Chondrocyte (in vitro differentiated cells): ENCODE results near the gene ATXN3. TPM values are rescaled to one million over a fixed set of nuclear protein-coding genes. Genes with fewer than 3 reads are reported as not detected.
A peak's percentile ranks its signal among the peaks of the same experiment; 100 is the strongest.

Experiments used
- DNase-seq: peaks from one replicate; pipeline ENCODE4 v3.0.0; 2021; ENCODE audit warnings: mixed read lengths, low spot score
- H3K27ac Mint-ChIP-seq: one replicate; pipeline ENCODE4 v1.8.0; 2021; ENCODE audit warnings: mild to moderate bottlenecking, moderate library complexity, mixed read lengths; ENCODE audit not compliant: unreplicated experiment
- H3K27me3 Mint-ChIP-seq: 2 replicates; pipeline ENCODE4 v1.8.0; 2021; ENCODE audit warnings: low read depth, mixed read lengths
- H3K36me3 Mint-ChIP-seq: 2 replicates; pipeline ENCODE4 v1.8.0; 2021; ENCODE audit warnings: low read depth, mixed read lengths
- H3K4me1 Mint-ChIP-seq: 2 replicates; pipeline ENCODE4 v1.8.0; 2021; ENCODE audit warnings: low read depth, mild to moderate bottlenecking, mixed read lengths
- H3K4me3 Mint-ChIP-seq: one replicate; pipeline ENCODE4 v1.8.0; 2021; ENCODE audit warnings: mild to moderate bottlenecking, moderate library complexity, mixed read lengths; ENCODE audit not compliant: unreplicated experiment
- H3K9me3 Mint-ChIP-seq: 2 replicates; pipeline ENCODE4 v1.8.0; 2021; ENCODE audit warnings: low read depth, mixed read lengths
- total RNA-seq: library from RNA; stranded (reverse); gene quantifications from 3 replicates; pipeline ENCODE4 v1.2.1, GENCODE V29; 2021
- TF ChIP-seq, protein P1 (sequence below): fragments of 200-600 bp; sonication (generic); IDR thresholded peaks from 2 replicates; pipeline ENCODE4 v1.5.0; 2021; ENCODE audit warnings: antibody characterized with exemption, mild to moderate bottlenecking, moderate library complexity

The ATXN3 gene
- total RNA-seq, 1 donor from 2014 or later, result 20.4 TPM

DNA sequence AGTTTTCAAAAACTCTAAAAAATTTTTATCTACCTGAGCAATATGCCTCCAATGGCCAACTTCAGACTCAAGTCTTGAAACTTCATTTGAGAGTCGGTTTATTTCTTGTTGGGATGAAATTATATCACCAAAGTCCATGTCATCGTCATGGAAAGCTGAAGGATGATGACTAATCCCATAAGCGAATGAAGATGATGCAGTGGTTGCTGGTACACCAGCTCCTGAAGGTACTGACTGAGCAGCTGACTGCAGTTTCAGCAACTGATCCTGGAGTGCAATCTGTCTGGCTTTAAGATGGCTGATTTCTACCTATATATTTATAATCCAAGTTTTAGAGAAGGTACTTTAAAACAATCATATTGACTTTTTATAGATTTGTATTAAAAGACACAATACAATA is 84.9 kb downstream of the ATXN3 start:
- Mint-ChIP-seq H3K4me3 (no peak overlapping the region), H3K9me3 (no peaks in the 10 kb centered on the region), H3K36me3 (peaks cover 12% of the 10 kb centered on the region), H3K27ac (no peak overlapping the region), H3K4me1 (peaks cover 39% of the 10 kb centered on the region), H3K27me3 (no peaks in the 10 kb centered on the region)
- TF ChIP-seq, protein P1, sequence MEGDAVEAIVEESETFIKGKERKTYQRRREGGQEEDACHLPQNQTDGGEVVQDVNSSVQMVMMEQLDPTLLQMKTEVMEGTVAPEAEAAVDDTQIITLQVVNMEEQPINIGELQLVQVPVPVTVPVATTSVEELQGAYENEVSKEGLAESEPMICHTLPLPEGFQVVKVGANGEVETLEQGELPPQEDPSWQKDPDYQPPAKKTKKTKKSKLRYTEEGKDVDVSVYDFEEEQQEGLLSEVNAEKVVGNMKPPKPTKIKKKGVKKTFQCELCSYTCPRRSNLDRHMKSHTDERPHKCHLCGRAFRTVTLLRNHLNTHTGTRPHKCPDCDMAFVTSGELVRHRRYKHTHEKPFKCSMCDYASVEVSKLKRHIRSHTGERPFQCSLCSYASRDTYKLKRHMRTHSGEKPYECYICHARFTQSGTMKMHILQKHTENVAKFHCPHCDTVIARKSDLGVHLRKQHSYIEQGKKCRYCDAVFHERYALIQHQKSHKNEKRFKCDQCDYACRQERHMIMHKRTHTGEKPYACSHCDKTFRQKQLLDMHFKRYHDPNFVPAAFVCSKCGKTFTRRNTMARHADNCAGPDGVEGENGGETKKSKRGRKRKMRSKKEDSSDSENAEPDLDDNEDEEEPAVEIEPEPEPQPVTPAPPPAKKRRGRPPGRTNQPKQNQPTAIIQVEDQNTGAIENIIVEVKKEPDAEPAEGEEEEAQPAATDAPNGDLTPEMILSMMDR, result no peak
- DNase-seq, result no peak

DNA sequence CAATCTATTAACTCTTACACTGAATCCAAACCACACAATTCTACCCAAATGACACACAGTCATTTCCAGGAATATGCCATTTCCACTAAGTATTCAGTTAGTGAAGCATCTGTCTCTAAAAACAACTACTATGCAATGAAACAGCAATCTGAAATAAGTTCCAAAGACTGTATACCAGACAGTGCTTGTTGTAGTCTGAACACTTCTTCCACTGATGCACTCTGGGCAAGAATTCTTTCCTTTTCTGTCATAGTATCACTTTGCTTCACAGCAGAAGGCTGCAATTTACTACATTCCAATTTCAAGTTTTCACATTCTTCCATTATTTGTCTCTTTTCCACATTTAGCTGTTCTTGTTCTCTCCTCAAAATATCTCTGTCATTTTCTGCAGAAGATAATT is 92.3 kb downstream of the ATXN3 start:
- H3K4me1 Mint-ChIP-seq, result peaks cover 37% of the 10 kb centered on the region
- no peaks in the 10 kb centered on the region for H3K9me3 Mint-ChIP-seq
- peak overlapping the region; percentile 78 for H3K27ac Mint-ChIP-seq
- H3K27me3 Mint-ChIP-seq, result no peaks in the 10 kb centered on the region
- DNase-seq, result no peak
- H3K36me3 Mint-ChIP-seq, result peaks cover 27% of the 10 kb centered on the region
- H3K4me3 Mint-ChIP-seq, result no peak overlapping the region
- TF ChIP-seq, protein P1, result no peak

- H3K36me3 Mint-ChIP-seq, result peaks cover 36% of the 10 kb centered on the region
- H3K4me3 Mint-ChIP-seq, result no peak overlapping the region
- H3K4me1 Mint-ChIP-seq, result peaks cover 36% of the 10 kb centered on the region
- TF ChIP-seq, protein P1, result no peak
- no peaks in the 10 kb centered on the region for H3K9me3 Mint-ChIP-seq
- DNase-seq, result no peak
- H3K27ac Mint-ChIP-seq, result no peak overlapping the region
- no peaks in the 10 kb centered on the region for H3K27me3 Mint-ChIP-seq
These were observed 94.1 kb downstream of the ATXN3 start for GRCh38 chr14:92012121-92012748.

DNA sequence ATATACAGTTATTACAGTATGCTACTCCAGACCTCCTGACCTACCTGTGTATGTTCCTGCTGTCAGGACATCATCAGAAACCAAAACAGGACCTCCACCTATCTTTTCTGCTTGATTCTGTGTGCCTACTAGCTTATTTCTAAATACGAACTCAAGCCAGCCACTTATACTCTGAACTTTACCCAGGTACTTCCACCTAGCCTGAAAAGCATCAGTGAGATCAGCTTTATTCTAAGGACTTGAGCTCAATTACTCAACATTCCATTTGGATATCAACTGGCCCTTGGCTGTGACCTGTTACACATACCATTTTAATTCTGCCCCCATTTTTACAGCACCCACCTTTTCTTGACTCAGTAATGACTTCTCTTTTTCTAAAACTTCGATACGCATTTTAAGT is 95.7 kb downstream of the ATXN3 start:
- Mint-ChIP-seq H3K36me3 (peaks cover 33% of the 10 kb centered on the region), H3K27ac (peak overlapping the region; percentile 29), H3K27me3 (no peaks in the 10 kb centered on the region), H3K4me1 (peaks cover 36% of the 10 kb centered on the region), H3K4me3 (no peak overlapping the region), H3K9me3 (no peaks in the 10 kb centered on the region)
- TF ChIP-seq, protein P1, result no peak
- no peak for DNase-seq

DNA sequence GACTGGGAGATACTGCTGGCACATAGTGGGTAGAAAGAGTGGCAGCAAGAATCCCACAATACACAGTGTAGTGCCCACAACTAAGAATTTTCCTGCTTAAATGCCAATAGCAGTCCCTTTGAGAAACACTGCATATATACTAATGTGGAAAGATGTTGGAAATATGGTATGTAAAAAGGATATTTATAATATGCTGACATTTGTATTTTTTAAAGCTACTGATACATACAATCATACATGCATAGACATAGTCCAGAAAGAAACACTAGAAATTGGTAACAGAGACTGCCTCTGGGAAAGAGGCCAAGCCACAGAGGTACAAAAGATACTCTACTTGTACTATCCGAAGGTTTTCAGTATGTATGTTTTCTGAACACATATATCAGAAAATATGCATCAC is 96.8 kb downstream of the ATXN3 start:
- Mint-ChIP-seq H3K4me3 (no peak overlapping the region), H3K9me3 (no peaks in the 10 kb centered on the region), H3K27ac (no peak overlapping the region), H3K4me1 (peaks cover 41% of the 10 kb centered on the region), H3K36me3 (peaks cover 42% of the 10 kb centered on the region), H3K27me3 (no peaks in the 10 kb centered on the region)
- TF ChIP-seq, protein P1, result no peak
- DNase-seq, result no peak

Other genes with a start within 250 kb of the ATXN3 start
- gene TC2N, start 239.0 kb downstream of the ATXN3 start, total RNA-seq, result 9.1 to 14.4 TPM (median 11.2 TPM) in 3 replicates
- 1,189 to 1,311 TPM (median 1,232 TPM) in 3 replicates for gene FBLN5, start 158.9 kb downstream of the ATXN3 start, total RNA-seq
- gene TRIP11, start 66.5 kb downstream of the ATXN3 start, total RNA-seq, result 90.5 to 104 TPM (median 92.7 TPM) in 3 replicates
- 77.3 to 117 TPM (median 90.4 TPM) in 3 replicates for gene NDUFB1, start 15.1 kb upstream of the ATXN3 start, total RNA-seq
- 58.0 to 83.0 TPM (median 65.0 TPM) in 3 replicates for gene CPSF2, start 15.4 kb upstream of the ATXN3 start, total RNA-seq
- 0.29 to 0.77 TPM (median 0.37 TPM) in 3 replicates for gene SLC24A4, start 216.6 kb upstream of the ATXN3 start, total RNA-seq